IMR-90 (cell line): ENCODE data around the gene HIRA. TPM values are rescaled to one million over a fixed set of nuclear protein-coding genes. Genes with fewer than 3 reads are reported as not detected.

ENCODE experiments used
- ATAC-seq: fragments of 200-7000 bp; cut with Tn5 transposase; 2 replicates; pipeline ENCODE4 v1.9.1; 2020; ENCODE audit warnings: low read depth, mild to moderate bottlenecking, moderate library complexity
- BruUV-seq: library from RNA; stranded (reverse); fragments of 400-500 nt; replicated peaks from 2 replicates; lab custom pipeline; 2021; lab: Mats Ljungman, UMichigan
- CTCF ChIA-PET: fragments of 300-600 bp; formaldehyde crosslinking; extraction: SDS; loops from one replicate; lab custom pipeline; 2021; ENCODE audit warnings: antibody characterized with exemption; lab: Yijun Ruan, JAX
- POLR2A ChIA-PET: fragments of 300-600 bp; sonication (Branson Sonifier 250); formaldehyde crosslinking; loops from one replicate; lab custom pipeline; 2022; ENCODE audit warnings: antibody characterized with exemption; ENCODE audit not compliant: unreplicated experiment; lab: Charles Lee
- DNase-seq: peaks from one replicate; pipeline ENCODE4 v3.0.0; 2013
- H2AFZ ChIP-seq: replicated peaks from 2 replicates; pipeline ENCODE3; 2013; ENCODE audit warnings: low read length, mild to moderate bottlenecking; ENCODE audit not compliant: poor library complexity
- H2AK5ac ChIP-seq: 2 replicates; pipeline ENCODE4 v1.6.1; 2013; ENCODE audit warnings: low read depth, low read length, inconsistent platforms
- H2AK9ac ChIP-seq: replicated peaks from 2 replicates; pipeline ENCODE3; 2013; ENCODE audit warnings: mild to moderate bottlenecking, low read depth, low read length, moderate library complexity; ENCODE audit not compliant: poor library complexity
- H2BK120ac ChIP-seq: 2 replicates; pipeline ENCODE4 v1.6.1; 2013; ENCODE audit warnings: low read depth, low read length, inconsistent platforms
- H2BK15ac ChIP-seq: 3 replicates; pipeline ENCODE4 v1.6.1; 2013; ENCODE audit warnings: low read depth, low read length, inconsistent platforms
- H2BK20ac ChIP-seq: 2 replicates; pipeline ENCODE4 v1.6.1; 2013; ENCODE audit warnings: low read depth, mild to moderate bottlenecking, inconsistent platforms, low read length, moderate library complexity
- H2BK5ac ChIP-seq: 2 replicates; pipeline ENCODE4 v1.6.1; 2013; ENCODE audit warnings: mild to moderate bottlenecking, low read depth, low read length, inconsistent platforms; ENCODE audit not compliant: poor library complexity, severe bottlenecking
- H3K14ac ChIP-seq: replicated peaks from 2 replicates; pipeline ENCODE4 v1.6.1; 2013; ENCODE audit warnings: low read depth, low read length, inconsistent platforms
- H3K18ac ChIP-seq: 2 replicates; pipeline ENCODE4 v1.6.1; 2013; ENCODE audit warnings: low read depth, low read length, control low read depth
- H3K23ac ChIP-seq: 2 replicates; pipeline ENCODE4 v1.6.1; 2013; ENCODE audit warnings: low read depth, low read length, inconsistent platforms
- H3K27ac ChIP-seq: 2 replicates; pipeline ENCODE4 v1.5.1; 2013; ENCODE audit warnings: mild to moderate bottlenecking, control low read depth, low read length; ENCODE audit not compliant: insufficient read depth
- H3K27me3 ChIP-seq: 2 replicates; pipeline ENCODE4 v1.6.1; 2013; ENCODE audit warnings: low read length; ENCODE audit not compliant: control insufficient read depth, insufficient read depth
- H3K36me3 ChIP-seq: 2 replicates; pipeline ENCODE4 v1.6.1; 2013; ENCODE audit warnings: low read length, mixed read lengths; ENCODE audit not compliant: control insufficient read depth, insufficient read depth
- H3K4ac ChIP-seq: 2 replicates; pipeline ENCODE4 v1.6.1; 2013; ENCODE audit warnings: low read depth, low read length, inconsistent platforms
- H3K4me1 ChIP-seq: 2 replicates; pipeline ENCODE4 v1.6.1; 2013; ENCODE audit warnings: low read length, mixed read lengths; ENCODE audit not compliant: control insufficient read depth, insufficient read depth
- H3K4me2 ChIP-seq: 2 replicates; pipeline ENCODE4 v1.6.1; 2013; ENCODE audit warnings: low read depth, mild to moderate bottlenecking, control low read depth, low read length, moderate library complexity
- H3K4me3 ChIP-seq: 2 replicates; pipeline ENCODE4 v1.5.1; 2013; ENCODE audit warnings: low read depth, mild to moderate bottlenecking, control low read depth, low read length, moderate library complexity; ENCODE audit not compliant: insufficient read depth
- H3K56ac ChIP-seq: 2 replicates; pipeline ENCODE4 v1.6.1; 2013; ENCODE audit warnings: low read length, inconsistent platforms; ENCODE audit not compliant: insufficient read depth; ENCODE audit errors: extremely low read depth
- H3K79me1 ChIP-seq, 2 experiments: 2 replicates each; pipeline ENCODE4 v1.6.1; 2013; ENCODE audit warnings: low read length in 2 of 2, inconsistent platforms in 1 of 2, low read depth in 1 of 2
- H3K9ac ChIP-seq: 2 replicates; pipeline ENCODE4 v1.6.1; 2013; ENCODE audit warnings: low read depth, low read length, control low read depth
- H3K9me1 ChIP-seq: 2 replicates; pipeline ENCODE4 v1.6.1; 2013; ENCODE audit warnings: low read length, inconsistent platforms; ENCODE audit not compliant: insufficient read depth
- H3K9me3 ChIP-seq: 2 replicates; pipeline ENCODE4 v1.6.1; 2013; ENCODE audit warnings: low read length; ENCODE audit not compliant: control insufficient read depth, insufficient read depth
- H4K20me1 ChIP-seq: 2 replicates; pipeline ENCODE4 v1.6.1; 2013; ENCODE audit warnings: low read length, inconsistent platforms; ENCODE audit not compliant: insufficient read depth
- H4K5ac ChIP-seq: 2 replicates; pipeline ENCODE4 v1.6.1; 2013; ENCODE audit warnings: mild to moderate bottlenecking, low read depth, low read length, control low read depth
- H4K8ac ChIP-seq, 2 experiments: 2 replicates each; pipeline ENCODE4 v1.6.1; 2013; ENCODE audit warnings: low read depth in 2 of 2, low read length in 2 of 2, control low read depth in 1 of 2, inconsistent platforms in 1 of 2
- H4K91ac ChIP-seq: 2 replicates; pipeline ENCODE4 v1.6.1; 2013; ENCODE audit warnings: low read depth, low read length, inconsistent platforms; ENCODE audit not compliant: insufficient read depth
- BHLHE40 ChIP-seq: fragments of 150-350 bp; IDR thresholded peaks from 2 replicates; pipeline ENCODE4 v1.6.1; 2016; ENCODE audit warnings: mild to moderate bottlenecking, low read depth, low read length
- CEBPB ChIP-seq: IDR thresholded peaks from 2 replicates; pipeline ENCODE4 v1.6.1; 2012; ENCODE audit warnings: low read depth, low read length, improper control_type of control experiment
- CHD1 ChIP-seq: IDR thresholded peaks from 2 replicates; pipeline ENCODE4 v1.6.1; 2012; ENCODE audit warnings: low read depth, low read length, improper control_type of control experiment
- FOS ChIP-seq: fragments of 150-350 bp; IDR thresholded peaks from 2 replicates; pipeline ENCODE4 v1.6.1; 2016; ENCODE audit warnings: low read depth, low read length
- MAFK ChIP-seq: IDR thresholded peaks from 2 replicates; pipeline ENCODE4 v1.6.1; 2012; ENCODE audit warnings: low read depth, low read length, improper control_type of control experiment
- MAZ ChIP-seq: IDR thresholded peaks from 2 replicates; pipeline ENCODE4 v1.6.1; 2012; ENCODE audit warnings: low read depth, mild to moderate bottlenecking, low read length, improper control_type of control experiment, moderate library complexity, borderline replicate concordance
- MXI1 ChIP-seq: IDR thresholded peaks from 2 replicates; pipeline ENCODE4 v1.6.1; 2012; ENCODE audit warnings: low read depth, mild to moderate bottlenecking, low read length, moderate library complexity, borderline replicate concordance
- NFE2L2 ChIP-seq: fragments of 150-350 bp; IDR thresholded peaks from 2 replicates; pipeline ENCODE4 v1.6.1; 2016; ENCODE audit warnings: low read depth, mild to moderate bottlenecking, low read length
- POLR2A ChIP-seq: IDR thresholded peaks from 2 replicates; pipeline ENCODE4 v1.6.1; 2012; ENCODE audit warnings: mild to moderate bottlenecking, low read depth, low read length
- RAD21 ChIP-seq: IDR thresholded peaks from 2 replicates; pipeline ENCODE4 v1.6.1; 2012; ENCODE audit warnings: low read length, improper control_type of control experiment
- RCOR1 ChIP-seq: IDR thresholded peaks from 2 replicates; pipeline ENCODE4 v1.6.1; 2012; ENCODE audit warnings: mild to moderate bottlenecking, low read length, improper control_type of control experiment; ENCODE audit not compliant: insufficient replicate concordance
- RFX5 ChIP-seq: IDR thresholded peaks from 2 replicates; pipeline ENCODE4 v1.8.0; 2012; ENCODE audit warnings: low read depth, mild to moderate bottlenecking, low read length, moderate library complexity
- SMC3 ChIP-seq: fragments of 150-350 bp; IDR thresholded peaks from 2 replicates; pipeline ENCODE4 v1.6.1; 2016; ENCODE audit warnings: low read depth, mild to moderate bottlenecking, antibody characterized with exemption, low read length, moderate library complexity
- WGBS, 2 experiments: methylation state at CpG; one replicate each; pipeline versions ENCODE4 v1.1.5 to v1.1.7; 2013; ENCODE audit warnings: missing lambda C conversion rate in 2 of 2; ENCODE audit not compliant: insufficient read length in 1 of 2; ENCODE audit errors: extremely low coverage in 2 of 2; 5-methylcytosine and 5-hydroxymethylcytosine counted together
- dilution Hi-C: fragments of 300-500 bp; cut with HindIII; formaldehyde crosslinking; loops from one replicate; pipeline ENCODE4 v1.14.3; 2018; ENCODE audit warnings: low sequenced_read_pairs; ENCODE audit not compliant: unreplicated experiment
- in situ Hi-C: fragments of 300-500 bp; cut with MboI; formaldehyde crosslinking; loops from 3 replicates; pipeline ENCODE4 v1.14.3; 2019; ENCODE audit warnings: low sequenced_read_pairs, inconsistent platforms, mixed read lengths
- intact Hi-C: fragments of 100-400 bp; cut with micrococcal nuclease; formaldehyde crosslinking; loops from 2 replicates; pipeline ENCODE4 v1.10.0; 2022
- polyA plus RNA-seq, 3 experiments: library from polyadenylated mRNA; depleted of rRNA; stranded (reverse); fragments of >200 nt; gene quantifications; 2 replicates each; pipeline ENCODE4 v1.2.3, GENCODE V29; 2012; ENCODE audit warnings: low replicate concordance in 1 of 3
- total RNA-seq: library from RNA; depleted of rRNA; stranded (reverse); fragments of >200 nt; gene quantifications from 2 replicates; pipeline ENCODE4 v1.2.3, GENCODE V29; 2012
- TF ChIP-seq, protein P1 (sequence below): fragments of 150-350 bp; IDR thresholded peaks from 2 replicates; pipeline ENCODE4 v1.6.1; 2016; ENCODE audit warnings: low read depth, mild to moderate bottlenecking, low read length, moderate library complexity, borderline replicate concordance
- TF ChIP-seq, protein P2 (sequence below): fragments of 150-350 bp; IDR thresholded peaks from 2 replicates; pipeline ENCODE4 v1.6.1; 2017; ENCODE audit warnings: mild to moderate bottlenecking, antibody characterized with exemption, low read length, low read depth
- TF ChIP-seq, protein P3 (sequence below): conservative IDR thresholded peaks from 2 replicates; pipeline ENCODE4 v1.5.1; 2012; ENCODE audit warnings: mild to moderate bottlenecking, low read depth, low read length, improper control_type of control experiment

The HIRA gene
- total and polyA plus RNA-seq, 2 of the 4 experiments (the other 2 are of a cell fraction) = 14.5 to 24.2 TPM

DNA sequence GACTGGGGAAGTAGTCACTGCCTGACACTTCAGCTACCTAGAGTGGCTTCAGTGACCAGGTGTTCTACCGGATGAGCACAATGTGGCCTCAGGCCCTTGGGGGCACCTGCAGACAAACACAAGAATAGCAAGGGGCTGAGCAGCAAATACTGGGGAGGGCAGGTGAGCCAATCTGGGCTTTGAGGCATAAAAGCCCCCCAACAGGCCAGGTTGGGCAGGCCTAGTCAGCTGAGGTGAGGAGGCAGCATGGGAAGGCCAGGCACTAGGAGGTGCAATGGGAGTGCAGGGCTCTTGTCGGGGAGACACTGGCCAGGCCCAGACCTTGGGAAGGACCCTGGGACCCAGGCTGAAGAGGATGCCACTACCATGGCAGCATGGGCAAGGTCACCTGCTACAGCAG, 38.5 kb upstream of the HIRA start:
- intact Hi-C loops (no loop called here), dilution Hi-C loops (no loop called here), in situ Hi-C loops (no loop called here)
- H3K4me1 ChIP-seq = no peaks in the 10 kb centered on the region
- no peak overlapping the region for H2BK120ac ChIP-seq
- H3K36me3 ChIP-seq = peaks cover 86% of the 10 kb centered on the region
- peaks cover 38% of the 10 kb centered on the region for H4K20me1 ChIP-seq
- no peak overlapping the region for H2BK20ac ChIP-seq
- no peak overlapping the region for H3K4me2 ChIP-seq
- no peak overlapping the region for H2AK5ac ChIP-seq
- TF ChIP-seq MAFK (no peak), RFX5 (no peak), POLR2A (no peak), FOS (no peak), CHD1 (no peak), RAD21 (no peak), SMC3 (no peak), MAZ (no peak), NFE2L2 (no peak), BHLHE40 (no peak), CEBPB (no peak), RCOR1 (no peak), MXI1 (no peak)
- TF ChIP-seq, protein P1, sequence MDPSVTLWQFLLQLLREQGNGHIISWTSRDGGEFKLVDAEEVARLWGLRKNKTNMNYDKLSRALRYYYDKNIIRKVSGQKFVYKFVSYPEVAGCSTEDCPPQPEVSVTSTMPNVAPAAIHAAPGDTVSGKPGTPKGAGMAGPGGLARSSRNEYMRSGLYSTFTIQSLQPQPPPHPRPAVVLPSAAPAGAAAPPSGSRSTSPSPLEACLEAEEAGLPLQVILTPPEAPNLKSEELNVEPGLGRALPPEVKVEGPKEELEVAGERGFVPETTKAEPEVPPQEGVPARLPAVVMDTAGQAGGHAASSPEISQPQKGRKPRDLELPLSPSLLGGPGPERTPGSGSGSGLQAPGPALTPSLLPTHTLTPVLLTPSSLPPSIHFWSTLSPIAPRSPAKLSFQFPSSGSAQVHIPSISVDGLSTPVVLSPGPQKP = no peak
- TF ChIP-seq, protein P2, sequence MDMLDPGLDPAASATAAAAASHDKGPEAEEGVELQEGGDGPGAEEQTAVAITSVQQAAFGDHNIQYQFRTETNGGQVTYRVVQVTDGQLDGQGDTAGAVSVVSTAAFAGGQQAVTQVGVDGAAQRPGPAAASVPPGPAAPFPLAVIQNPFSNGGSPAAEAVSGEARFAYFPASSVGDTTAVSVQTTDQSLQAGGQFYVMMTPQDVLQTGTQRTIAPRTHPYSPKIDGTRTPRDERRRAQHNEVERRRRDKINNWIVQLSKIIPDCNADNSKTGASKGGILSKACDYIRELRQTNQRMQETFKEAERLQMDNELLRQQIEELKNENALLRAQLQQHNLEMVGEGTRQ = no peak
- TF ChIP-seq, protein P3, sequence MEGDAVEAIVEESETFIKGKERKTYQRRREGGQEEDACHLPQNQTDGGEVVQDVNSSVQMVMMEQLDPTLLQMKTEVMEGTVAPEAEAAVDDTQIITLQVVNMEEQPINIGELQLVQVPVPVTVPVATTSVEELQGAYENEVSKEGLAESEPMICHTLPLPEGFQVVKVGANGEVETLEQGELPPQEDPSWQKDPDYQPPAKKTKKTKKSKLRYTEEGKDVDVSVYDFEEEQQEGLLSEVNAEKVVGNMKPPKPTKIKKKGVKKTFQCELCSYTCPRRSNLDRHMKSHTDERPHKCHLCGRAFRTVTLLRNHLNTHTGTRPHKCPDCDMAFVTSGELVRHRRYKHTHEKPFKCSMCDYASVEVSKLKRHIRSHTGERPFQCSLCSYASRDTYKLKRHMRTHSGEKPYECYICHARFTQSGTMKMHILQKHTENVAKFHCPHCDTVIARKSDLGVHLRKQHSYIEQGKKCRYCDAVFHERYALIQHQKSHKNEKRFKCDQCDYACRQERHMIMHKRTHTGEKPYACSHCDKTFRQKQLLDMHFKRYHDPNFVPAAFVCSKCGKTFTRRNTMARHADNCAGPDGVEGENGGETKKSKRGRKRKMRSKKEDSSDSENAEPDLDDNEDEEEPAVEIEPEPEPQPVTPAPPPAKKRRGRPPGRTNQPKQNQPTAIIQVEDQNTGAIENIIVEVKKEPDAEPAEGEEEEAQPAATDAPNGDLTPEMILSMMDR = no peak
- DNase-seq (no peak), ATAC-seq (no peak)
- peaks cover 7% of the 10 kb centered on the region for H3K9me1 ChIP-seq
- no peak overlapping the region for H3K4ac ChIP-seq
- H2AFZ ChIP-seq = no peak overlapping the region
- no peaks in the 10 kb centered on the region for H3K9me3 ChIP-seq
- H3K9ac ChIP-seq = no peak overlapping the region
- no peak overlapping the region for H3K18ac ChIP-seq
- no peak overlapping the region for H2AK9ac ChIP-seq
- no TSS peak for BruUV-seq
- no peaks in the 10 kb centered on the region for H3K27me3 ChIP-seq
- H2BK5ac ChIP-seq = no peak overlapping the region
- H2BK15ac ChIP-seq = no peak overlapping the region
- H3K79me1 ChIP-seq = peaks cover 19 to 54% of the 10 kb centered on the region in 2 experiments
- ChIA-PET POLR2A (no interaction called here), CTCF (no interaction called here)
- H4K91ac ChIP-seq = no peak overlapping the region
- no peak overlapping the region for H3K56ac ChIP-seq
- no peak overlapping the region for H3K23ac ChIP-seq
- H4K8ac ChIP-seq = no peak overlapping the region
- H4K5ac ChIP-seq = no peak overlapping the region
- H3K4me3 ChIP-seq = no peak overlapping the region
- no peak overlapping the region for H3K14ac ChIP-seq
- WGBS, 2 experiments = 100% methylated on average over 1 of the region's 2 CpGs; no CpG with 5 or more reads in 1 of the 2 experiments
- H3K27ac ChIP-seq = no peak overlapping the region
